Ovary (tissue), 9 donors: ENCODE measurements around the gene CT45A8. TPM values are rescaled to one million over a fixed set of nuclear protein-coding genes. Genes with fewer than 3 reads are reported as not detected.
"Not testable (repeated sequence)": the region's sequence is repeated elsewhere in the genome, so short reads cannot be mapped to it uniquely, and the experiment has no call there.

ENCODE experiments used
- DNase-seq, 5 donors: peaks; one replicate each; pipeline ENCODE4 v3.0.0-alpha.2; 2019 to 2020
- H3K27ac ChIP-seq, 2 donors: fragments of 200-600 bp; one replicate each; pipeline versions ENCODE4 v1.5.1 to v1.8.0; 2019 to 2022
- H3K27me3 ChIP-seq: fragments of 200-600 bp; one replicate; pipeline ENCODE4 v1.8.0; 2022
- H3K36me3 ChIP-seq: fragments of 200-600 bp; sonication (generic); one replicate; pipeline ENCODE4 v1.5.1; 2019
- H3K4me1 ChIP-seq: one replicate; pipeline ENCODE4 v1.8.1; 2013; ENCODE audit warnings: mild to moderate bottlenecking, moderate library complexity; ENCODE audit not compliant: insufficient read depth
- H3K4me3 ChIP-seq: fragments of 200-600 bp; sonication (generic); one replicate; pipeline ENCODE4 v1.5.1; 2017
- H3K9me3 ChIP-seq, 2 donors: fragments of 200-600 bp in 1 of 2; sonication (generic) in 1 of 2; one replicate each; pipeline versions ENCODE4 v1.5.1 to v1.8.1; 2013 to 2019; ENCODE audit warnings: mild to moderate bottlenecking in 1 of 2, moderate library complexity in 1 of 2
- WGBS, 3 donors: extraction: QIAGEN DNeasy Blood & Tissue Kit in 1 of 3; methylation state at CpG; one replicate each; pipeline versions ENCODE4 v1.1.5 to v1.1.7; 2013 to 2017; 5-methylcytosine and 5-hydroxymethylcytosine counted together
- intact Hi-C, 4 donors: fragments of 100-400 bp; cut with DNase I; formaldehyde crosslinking; loops; one replicate each; pipeline versions ENCODE4 v1.11.0 to v1.15.1; 2022 to 2023
- polyA plus RNA-seq, 2 donors: library from polyadenylated mRNA; stranded (reverse); fragments of 200-250 nt in 1 of 2; fragments of 350-450 nt in 1 of 2; fragmentation: Illumina TruSeq in 1 of 2; extraction: RNeasy Lipid Tissue Mini Kit (QIAGEN cat#74804) in 1 of 2; gene quantifications; one replicate each; pipeline ENCODE4 v1.2.3, GENCODE V29; 2013 to 2014
- total RNA-seq, 7 donors: library from RNA; depleted of rRNA in 2 of 7; stranded (reverse); fragments of >200 nt in 2 of 7; fragmentation: NEBNext Ultra II Directional in 3 of 7; extraction: Animal tissue kit (Norgen Biotek cat#: 25700) in 3 of 7; gene quantifications; one replicate each; pipeline versions ENCODE4 v1.1.0 to v1.2.4, GENCODE V29; 2016 to 2023
- donor health status: DM: no; HTN: no; CAD: no; lungs with moderate emphysema.
- donor health status: DM: no; HTN: no; CAD: no.
- donor health status: Bipolar disorder and iron deficiency.
- donor health status: DM: yes; HTN: yes; CAD: no.
- donor health status: DM: no; HTN: no; CAD: no.
- donor health status: DM: yes; HTN: yes; CAD: no.

The CT45A8 gene
- total and polyA plus RNA-seq, 9 donors, result not detected

- H3K27ac ChIP-seq, H3K4me3 ChIP-seq, H3K36me3 ChIP-seq, H3K4me1 ChIP-seq, H3K9me3 ChIP-seq, DNase-seq, H3K27me3 ChIP-seq, intact Hi-C loops: not testable (repeated sequence)
- WGBS, 3 donors, result no CpG with 5 or more reads among the region's 17 CpGs
These were observed 34.4 kb downstream of the CT45A8 start, which contains the start of gene CT45A2 for GRCh38 chrX:135819912-135820311. CT45A2 (minus strand) TSS chrX:135820012; CDS start chrX:135816265, 3,747 bp downstream.

- H3K27ac ChIP-seq, H3K9me3 ChIP-seq, H3K36me3 ChIP-seq, H3K27me3 ChIP-seq, DNase-seq, H3K4me1 ChIP-seq, intact Hi-C loops, H3K4me3 ChIP-seq: not testable (repeated sequence)
- no CpG with 5 or more reads among the region's 16 CpGs for WGBS, 3 donors
These were observed 51.7 kb downstream of the CT45A8 start, which contains the start of gene CT45A6 for GRCh38 chrX:135802687-135803086. CT45A6 (minus strand) TSS chrX:135802787; CDS start chrX:135798993, 3,794 bp downstream.

Other genes with a start within 250 kb of the CT45A8 start
- 1 to 10 TPM in 1 of 7 donors, not detected in 6; 1.4 TPM for gene CT45A1, start 140.9 kb downstream of the CT45A8 start, total RNA-seq
- gene CT45A1, start 140.9 kb downstream of the CT45A8 start, polyA plus RNA-seq, result not detected
- 1 to 10 TPM in 1 of 7 donors, under 1 TPM in 1, not detected in 5; 0.20 to 1.8 TPM for gene CT45A3, start 86.3 kb downstream of the CT45A8 start, total RNA-seq
- gene CT45A3, start 86.3 kb downstream of the CT45A8 start, polyA plus RNA-seq, result not detected
- gene CT45A5, start 69.0 kb downstream of the CT45A8 start, total RNA-seq, result 1 to 10 TPM in 1 of 7 donors, not detected in 6; 6.4 TPM
- not detected for gene CT45A5, start 69.0 kb downstream of the CT45A8 start, polyA plus RNA-seq
- gene CT45A6, start 51.8 kb downstream of the CT45A8 start, total RNA-seq, result not detected
- not detected for gene CT45A6, start 51.8 kb downstream of the CT45A8 start, polyA plus RNA-seq
- not detected for gene CT45A2, start 34.5 kb downstream of the CT45A8 start, total RNA-seq
- gene CT45A2, start 34.5 kb downstream of the CT45A8 start, polyA plus RNA-seq, result not detected
- gene CT45A7, start 17.3 kb downstream of the CT45A8 start, total RNA-seq, result not detected
- not detected for gene CT45A7, start 17.3 kb downstream of the CT45A8 start, polyA plus RNA-seq
- gene CT45A9, start 17.3 kb upstream of the CT45A8 start, total RNA-seq, result not detected
- gene CT45A9, start 17.3 kb upstream of the CT45A8 start, polyA plus RNA-seq, result not detected
- gene CT45A10, start 38.9 kb upstream of the CT45A8 start, total RNA-seq, result under 1 TPM in 1 of 7 donors, not detected in 6; 0.92 TPM
- not detected for gene CT45A10, start 38.9 kb upstream of the CT45A8 start, polyA plus RNA-seq
- gene SAGE1, start 39.2 kb upstream of the CT45A8 start, total RNA-seq, result not detected
- gene SAGE1, start 39.2 kb upstream of the CT45A8 start, polyA plus RNA-seq, result not detected
- gene MMGT1, start 119.5 kb upstream of the CT45A8 start, total RNA-seq, result 10 to 100 TPM; 19.1 to 27.1 (median 23.6) TPM
- gene MMGT1, start 119.5 kb upstream of the CT45A8 start, polyA plus RNA-seq, result 10 to 100 TPM; 12.1 to 30.3 TPM
- 10 to 100 TPM; 10.5 to 18.6 (median 13.5) TPM for gene SLC9A6, start 130.9 kb upstream of the CT45A8 start, total RNA-seq
- 10 to 100 TPM in 1 of 2 donors, 1 to 10 TPM in 1; 9.2 to 12.7 TPM for gene SLC9A6, start 130.9 kb upstream of the CT45A8 start, polyA plus RNA-seq